Germinal center (tissue), 1 donor: ENCODE data around the gene ARL13A.
"Not testable (repeated sequence)": the region's sequence is repeated elsewhere in the genome, so short reads cannot be mapped to it uniquely, and the experiment has no call there.

Source experiments
- DNase-seq: peaks from one replicate; pipeline ENCODE4 v3.0.0; 2012; ENCODE audit warnings: mixed read lengths, low spot score

ARL13A gene

GRCh38 chrX:100990139-100990538 is 20.6 kb downstream of the ARL13A start:
- DNase-seq = no peak

GRCh38 chrX:100994352-100995281 is 25.1 kb downstream of the ARL13A start:
- no peak for DNase-seq

GRCh38 chrX:100995469-100995868 is 26.0 kb downstream of the ARL13A start:
- no peak for DNase-seq

- DNase-seq = no peak
These were observed 29.9 kb downstream of the ARL13A start for GRCh38 chrX:100999451-100999850.

GRCh38 chrX:101009090-101009489 is 39.6 kb downstream of the ARL13A start:
- DNase-seq = no peak

GRCh38 chrX:101012031-101012430 is 42.5 kb downstream of the ARL13A start:
- DNase-seq = not testable (repeated sequence)

- DNase-seq = no peak
These were observed 52.5 kb downstream of the ARL13A start for GRCh38 chrX:101022020-101022419.

- no peak for DNase-seq
These were observed 55.6 kb downstream of the ARL13A start for GRCh38 chrX:101025126-101025525.

GRCh38 chrX:101028562-101028961 is 59.1 kb downstream of the ARL13A start:
- no peak for DNase-seq

GRCh38 chrX:101029665-101030064 is 60.2 kb downstream of the ARL13A start:
- no peak for DNase-seq

- no peak for DNase-seq
These were observed 67.7 kb downstream of the ARL13A start for GRCh38 chrX:101037231-101037630.

- no peak for DNase-seq
These were observed 70.7 kb downstream of the ARL13A start for GRCh38 chrX:101040197-101040596.
